DND-41 (cell line): ENCODE measurements around the gene GPC1.

Experiments used
- CTCF ChIP-seq: IDR thresholded peaks from 2 replicates; pipeline ENCODE4 v1.5.1; 2012; ENCODE audit warnings: borderline replicate concordance, low read length, moderate library complexity, mild to moderate bottlenecking; ENCODE audit not compliant: poor library complexity, severe bottlenecking; ENCODE audit errors: extremely low read depth
- EZH2 ChIP-seq: IDR thresholded peaks from 3 replicates; pipeline ENCODE4 v1.6.1; 2012; ENCODE audit warnings: borderline replicate concordance, low read depth, mild to moderate bottlenecking, moderate library complexity, low read length, inconsistent platforms; ENCODE audit not compliant: severe bottlenecking

DNA sequence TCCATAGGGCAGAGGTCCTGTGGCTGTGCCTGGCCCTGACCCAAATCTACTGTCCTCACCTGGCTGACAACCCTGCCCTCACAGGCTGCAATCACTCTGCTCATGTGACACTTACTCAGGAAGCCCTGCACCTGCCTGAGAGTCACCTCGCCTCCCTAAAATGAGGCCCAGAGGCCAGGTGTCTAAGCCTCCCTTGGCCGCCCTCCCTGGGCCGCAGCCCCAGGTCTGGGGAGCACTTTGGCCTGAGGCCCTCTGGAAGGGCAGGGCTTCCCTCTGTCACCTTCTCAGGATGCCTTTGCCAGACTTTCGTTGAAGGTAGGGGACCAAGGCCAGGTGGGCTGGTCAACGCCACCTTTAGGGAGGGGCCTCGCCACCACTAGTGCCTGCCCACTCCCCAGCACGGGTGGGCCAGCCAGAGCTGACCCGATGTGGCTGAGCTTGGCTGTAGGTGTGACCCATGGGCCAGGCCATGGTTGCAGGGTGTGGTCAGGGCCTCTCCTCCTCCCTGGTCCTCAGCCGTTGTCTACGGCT lies 6.1 kb upstream of the GPC1 start:
- TF ChIP-seq CTCF (no peak), EZH2 (no peak)
